H9 (cell line): ENCODE measurements around the gene RAB31. TPM values are rescaled to one million over a fixed set of nuclear protein-coding genes. Genes with fewer than 3 reads are reported as not detected.

Source experiments
- DNase-seq: peaks from one replicate; pipeline ENCODE4 v3.0.0-alpha.2; 2017
- H2AFZ ChIP-seq: one replicate; pipeline ENCODE4 v1.6.1; 2013; ENCODE audit warnings: mild to moderate bottlenecking, low read length, control low read depth, moderate library complexity
- H2AK5ac ChIP-seq: 2 replicates; pipeline ENCODE4 v1.6.1; 2013; ENCODE audit warnings: low read length, control low read depth, mixed read lengths; ENCODE audit not compliant: insufficient read length
- H2BK120ac ChIP-seq: one replicate; pipeline ENCODE4 v1.6.1; 2013; ENCODE audit warnings: low read depth, mild to moderate bottlenecking, low read length, control low read depth, inconsistent platforms; ENCODE audit not compliant: poor library complexity, severe bottlenecking
- H2BK12ac ChIP-seq: 2 replicates; pipeline ENCODE4 v1.6.1; 2013; ENCODE audit warnings: low read length, control low read depth, mixed read lengths, low read depth; ENCODE audit not compliant: insufficient read length
- H2BK15ac ChIP-seq: 2 replicates; pipeline ENCODE4 v1.6.1; 2013; ENCODE audit warnings: low read depth, low read length, control low read depth
- H2BK20ac ChIP-seq: one replicate; pipeline ENCODE4 v1.6.1; 2013; ENCODE audit warnings: low read depth, mild to moderate bottlenecking, low read length, control low read depth, inconsistent platforms; ENCODE audit not compliant: poor library complexity, severe bottlenecking
- H2BK5ac ChIP-seq: 2 replicates; pipeline ENCODE4 v1.6.1; 2013; ENCODE audit warnings: low read length, control low read depth, mixed read lengths; ENCODE audit not compliant: insufficient read length
- H3K14ac ChIP-seq: 2 replicates; pipeline ENCODE4 v1.6.1; 2013; ENCODE audit warnings: low read length, control low read depth; ENCODE audit not compliant: insufficient read depth
- H3K18ac ChIP-seq: 2 replicates; pipeline ENCODE4 v1.6.1; 2013; ENCODE audit warnings: low read depth, mild to moderate bottlenecking, mixed read lengths, low read length, control low read depth; ENCODE audit not compliant: insufficient read length
- H3K23ac ChIP-seq: 2 replicates; pipeline ENCODE4 v1.6.1; 2013; ENCODE audit warnings: low read length, control low read depth, mixed read lengths, low read depth; ENCODE audit not compliant: insufficient read length
- H3K23me2 ChIP-seq: 2 replicates; pipeline ENCODE4 v1.6.1; 2013; ENCODE audit warnings: low read depth, mild to moderate bottlenecking, mixed read lengths, low read length, control low read depth; ENCODE audit not compliant: insufficient read length, poor library complexity, severe bottlenecking
- H3K27ac ChIP-seq: 2 replicates; pipeline ENCODE4 v1.5.1; 2013; ENCODE audit warnings: low read length, control low read depth, mixed read lengths, low read depth; ENCODE audit not compliant: insufficient read length
- H3K27me3 ChIP-seq: 2 replicates; pipeline ENCODE4 v1.6.1; 2013; ENCODE audit warnings: low read length, control low read depth, inconsistent platforms; ENCODE audit not compliant: insufficient read depth
- H3K4ac ChIP-seq: 2 replicates; pipeline ENCODE4 v1.6.1; 2013; ENCODE audit warnings: low read depth, mild to moderate bottlenecking, control low read depth, inconsistent platforms, low read length, moderate library complexity
- H3K4me1 ChIP-seq: 2 replicates; pipeline ENCODE4 v1.6.1; 2013; ENCODE audit warnings: low read length, control low read depth, inconsistent platforms; ENCODE audit not compliant: insufficient read depth
- H3K4me2 ChIP-seq: 2 replicates; pipeline ENCODE4 v1.6.1; 2013; ENCODE audit warnings: low read length, control low read depth, mixed read lengths; ENCODE audit not compliant: insufficient read length, insufficient read depth
- H3K56ac ChIP-seq: 2 replicates; pipeline ENCODE4 v1.6.1; 2013; ENCODE audit warnings: low read depth, mild to moderate bottlenecking, mixed read lengths, low read length, control low read depth; ENCODE audit not compliant: insufficient read length
- H3K79me1 ChIP-seq: 2 replicates; pipeline ENCODE4 v1.6.1; 2013; ENCODE audit warnings: low read depth, mild to moderate bottlenecking, moderate library complexity, low read length, control low read depth, inconsistent platforms; ENCODE audit not compliant: insufficient read depth, poor library complexity, severe bottlenecking
- H3K79me2 ChIP-seq: 2 replicates; pipeline ENCODE4 v1.6.1; 2013; ENCODE audit warnings: low read length, control low read depth, inconsistent platforms; ENCODE audit not compliant: insufficient read depth
- H3K9ac ChIP-seq: 2 replicates; pipeline ENCODE4 v1.6.1; 2013; ENCODE audit warnings: low read length, control low read depth, mixed read lengths; ENCODE audit not compliant: insufficient read length; ENCODE audit errors: extremely low read depth
- H3K9me3 ChIP-seq: one replicate; pipeline ENCODE4 v1.6.1; 2013; ENCODE audit warnings: low read depth, low read length, inconsistent platforms; ENCODE audit not compliant: control insufficient read depth
- H3T11ph ChIP-seq: one replicate; pipeline ENCODE4 v1.6.1; 2013; ENCODE audit warnings: mild to moderate bottlenecking, low read length, control low read depth, inconsistent platforms
- H4K20me1 ChIP-seq: one replicate; pipeline ENCODE4 v1.6.1; 2013; ENCODE audit not compliant: control insufficient read depth, insufficient read length, insufficient read depth
- H4K5ac ChIP-seq: 2 replicates; pipeline ENCODE4 v1.6.1; 2013; ENCODE audit warnings: low read depth, mild to moderate bottlenecking, mixed read lengths, low read length, control low read depth; ENCODE audit not compliant: insufficient read length
- H4K8ac ChIP-seq: replicated peaks from 2 replicates; pipeline ENCODE4 v1.6.1; 2013; ENCODE audit warnings: low read length, control low read depth, mixed read lengths, low read depth; ENCODE audit not compliant: insufficient read length
- H4K91ac ChIP-seq: 2 replicates; pipeline ENCODE4 v1.6.1; 2013; ENCODE audit warnings: low read depth, mild to moderate bottlenecking, moderate library complexity, mixed read lengths, low read length, control low read depth; ENCODE audit not compliant: insufficient read length
- H3K27ac Mint-ChIP-seq, 3 experiments: 2 replicates in 2 of 3; 3 replicates in 1 of 3; pipeline ENCODE4 v1.8.0; 2020 to 2021; ENCODE audit warnings: mixed read lengths in 3 of 3, mild to moderate bottlenecking in 1 of 3, moderate library complexity in 1 of 3
- H3K27me3 Mint-ChIP-seq: 2 replicates; pipeline ENCODE4 v1.8.0; 2021; ENCODE audit warnings: low read depth, mild to moderate bottlenecking, moderate library complexity, mixed read lengths
- H3K36me3 Mint-ChIP-seq, 3 experiments: 2 replicates in 2 of 3; 3 replicates in 1 of 3; pipeline ENCODE4 v1.8.0; 2020 to 2021; ENCODE audit warnings: low read depth in 3 of 3, mixed read lengths in 3 of 3; ENCODE audit not compliant: insufficient read depth in 1 of 3
- H3K4me1 Mint-ChIP-seq, 2 experiments: 2 replicates each; pipeline ENCODE4 v1.8.0; 2020; ENCODE audit warnings: mixed read lengths in 2 of 2
- H3K4me3 Mint-ChIP-seq, 2 experiments: 2 replicates in 1 of 2; 3 replicates in 1 of 2; pipeline ENCODE4 v1.8.0; 2020 to 2021; ENCODE audit warnings: mild to moderate bottlenecking in 2 of 2, mixed read lengths in 2 of 2, moderate library complexity in 1 of 2
- H3K9me3 Mint-ChIP-seq, 2 experiments: 2 replicates in 1 of 2; 3 replicates in 1 of 2; pipeline ENCODE4 v1.8.0; 2020; ENCODE audit warnings: mild to moderate bottlenecking in 2 of 2, mixed read lengths in 2 of 2, moderate library complexity in 1 of 2
- CTCF ChIP-seq: fragments of 200-600 bp; sonication (generic); conservative IDR thresholded peaks from 3 replicates; pipeline ENCODE4 v1.8.0; 2021; ENCODE audit warnings: antibody characterized with exemption, mild to moderate bottlenecking
- WGBS: extraction: QIAGEN DNeasy Blood & Tissue Kit; methylation state at CpG from one replicate; pipeline ENCODE4 v1.1.7; 2013; ENCODE audit warnings: missing lambda C conversion rate, low lambda C conversion rate, mixed read lengths; ENCODE audit not compliant: insufficient read length; ENCODE audit errors: extremely low coverage; 5-methylcytosine and 5-hydroxymethylcytosine counted together
- total RNA-seq: library from RNA; stranded (reverse); gene quantifications from 2 replicates; pipeline ENCODE4 v1.2.1, GENCODE V29; 2021

Gene RAB31
- total RNA-seq, 1 experiment from 2014 or later, result 22.4 TPM

GRCh38 chr18:9750606-9751304 lies 42.7 kb downstream of the RAB31 start:
- Histone ChIP-seq H3K79me1 (no peaks in the 10 kb centered on the region), H3K27ac (no peak overlapping the region), H2BK20ac (no peak overlapping the region), H4K91ac (no peak overlapping the region), H4K20me1 (no peaks in the 10 kb centered on the region), H3K14ac (no peak overlapping the region), H3T11ph (no peak overlapping the region), H2BK12ac (no peak overlapping the region), H3K27me3 (no peaks in the 10 kb centered on the region; the same call in 1 of the 2 replicates), H3K9me3 (no peaks in the 10 kb centered on the region), H3K4me2 (no peak overlapping the region), H2AK5ac (no peak overlapping the region), H3K23ac (no peak overlapping the region), H3K23me2 (no peaks in the 10 kb centered on the region), H3K4ac (no peak overlapping the region), H3K9ac (no peak overlapping the region), H4K5ac (no peak overlapping the region), H3K4me1 (no peaks in the 10 kb centered on the region), H2AFZ (no peak overlapping the region), H4K8ac (no peak overlapping the region), H2BK15ac (no peak overlapping the region), H3K18ac (no peak overlapping the region), H2BK5ac (no peak overlapping the region), H2BK120ac (no peak overlapping the region), H3K79me2 (no peaks in the 10 kb centered on the region; the same call in 1 of the 2 replicates), H3K56ac (no peak overlapping the region)
- Mint-ChIP-seq H3K36me3 (no peaks in the 10 kb centered on the region), H3K4me1 (peaks cover 0 to 6% of the 10 kb centered on the region in 2 experiments; a peak in 1 of 4 replicates), H3K27ac (peak overlapping the region in 1 of 3 experiments; percentile 85; a peak in 1 of 7 replicates), H3K9me3 (no peaks in the 10 kb centered on the region), H3K4me3 (no peak overlapping the region), H3K27me3 (no peaks in the 10 kb centered on the region)
- no peak for TF ChIP-seq CTCF
- WGBS, result no CpG with 5 or more reads among the region's 11 CpGs
- no peak for DNase-seq
